ENCODE results near the gene KLRC4.
"Not testable (repeated sequence)": the region's sequence is repeated elsewhere in the genome, so short reads cannot be mapped to it uniquely, and the experiment has no call there.

The KLRC4 gene

DNA sequence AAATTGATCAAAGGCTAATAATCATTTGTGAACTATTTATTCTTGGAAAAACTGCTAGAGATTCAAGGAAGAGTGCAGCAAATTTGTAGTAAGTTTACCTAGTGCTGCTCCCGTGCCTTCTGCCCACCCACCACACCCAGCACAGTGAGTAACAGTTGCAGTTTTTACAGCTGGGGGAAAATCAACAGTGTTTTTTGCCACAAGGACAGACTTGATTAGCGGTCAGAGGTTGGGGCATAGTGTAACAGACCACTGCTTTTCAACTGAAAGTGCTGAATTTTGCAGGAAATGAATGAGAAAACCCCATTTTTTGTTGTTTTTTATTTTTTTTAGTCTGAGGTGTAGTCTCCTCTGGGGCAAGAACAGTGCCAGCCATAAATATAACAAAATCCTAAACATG lies 12.3 kb downstream of the KLRC4 start:
- DNase-seq (ENCODE audit: low read depth in 3 of 3) = no peak

DNA sequence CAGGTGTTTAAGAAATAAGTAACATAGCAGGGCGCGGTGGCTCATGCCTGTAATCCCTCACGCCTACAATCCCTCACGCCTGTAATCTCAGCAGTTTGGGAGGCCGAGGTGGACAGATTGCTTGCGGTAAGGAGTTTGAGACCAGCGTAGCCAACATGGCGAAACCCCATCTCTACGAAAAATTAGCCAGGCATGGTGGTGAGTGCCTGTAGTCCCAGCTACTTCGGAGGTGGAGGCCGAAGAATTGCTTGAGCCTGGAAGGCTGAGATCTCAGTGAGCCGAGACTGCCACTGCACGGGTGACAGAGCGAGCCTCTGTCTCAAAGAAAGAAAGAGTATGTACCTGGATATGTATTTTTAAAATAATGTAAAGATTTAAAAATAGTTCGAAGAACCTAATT lies 13.4 kb downstream of the KLRC4 start:
- DNase-seq (ENCODE audit: low read depth in 3 of 3) = not testable (repeated sequence)

DNA sequence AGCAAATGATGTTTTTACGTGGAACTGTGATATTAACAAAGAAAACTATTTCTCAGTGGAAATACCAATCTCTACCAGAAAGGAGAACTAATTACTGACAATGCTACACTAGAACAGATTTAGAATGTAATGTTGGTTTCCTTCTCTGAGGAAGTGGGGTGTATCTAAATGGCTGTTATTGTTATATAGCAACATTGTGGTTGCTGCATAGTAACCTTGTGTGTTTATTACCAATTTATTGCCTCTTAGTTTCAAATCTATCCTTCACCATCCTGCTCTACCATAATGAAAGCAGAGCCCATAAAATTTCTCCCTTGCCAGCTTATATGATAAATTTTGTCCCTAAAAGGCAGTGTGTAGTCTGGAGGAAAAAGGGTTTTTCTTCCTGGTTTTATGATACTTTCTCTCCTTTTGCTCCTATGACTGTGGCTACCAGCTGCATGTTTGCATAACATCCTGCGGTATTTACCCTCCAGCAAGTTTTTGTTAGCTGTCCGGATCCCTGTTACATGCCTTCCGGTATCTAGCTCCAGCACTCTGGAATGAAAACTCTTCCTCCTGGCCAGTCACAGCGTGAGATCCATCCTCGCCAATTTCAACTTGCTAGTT lies 14.1 kb downstream of the KLRC4 start:
- no peak for DNase-seq (ENCODE audit: low read depth in 3 of 3)

DNA sequence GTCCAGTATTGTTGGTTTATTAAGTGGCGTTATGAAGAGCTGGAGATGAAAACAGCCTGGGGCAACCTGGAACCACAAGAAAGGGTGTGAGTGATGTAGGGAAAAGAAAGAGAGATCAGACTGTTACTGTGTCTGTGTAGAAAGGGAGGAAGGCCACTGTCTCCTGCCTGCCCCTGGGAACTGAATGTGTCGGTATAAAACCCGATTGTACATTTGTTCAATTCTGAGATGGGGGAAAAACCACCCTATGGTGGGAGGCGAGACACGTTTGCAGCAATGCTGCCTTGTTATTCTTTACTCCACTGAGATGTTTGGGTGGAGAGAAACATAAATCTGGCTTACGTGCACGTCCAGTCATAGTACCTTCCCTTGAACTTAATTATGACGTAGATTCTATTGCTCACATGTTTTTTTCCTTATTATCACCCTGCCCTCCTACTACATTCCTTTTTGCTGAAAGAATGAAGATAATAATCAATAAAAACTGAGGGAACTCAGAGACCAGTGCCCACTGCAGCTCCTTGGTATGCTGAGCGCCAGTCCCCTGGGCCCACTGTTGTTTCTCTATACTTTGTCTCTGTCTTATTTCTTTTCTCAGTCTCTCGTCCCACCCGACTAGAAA lies 14.9 kb downstream of the KLRC4 start:
- not testable (repeated sequence) for DNase-seq (ENCODE audit: low read depth in 3 of 3)

DNA sequence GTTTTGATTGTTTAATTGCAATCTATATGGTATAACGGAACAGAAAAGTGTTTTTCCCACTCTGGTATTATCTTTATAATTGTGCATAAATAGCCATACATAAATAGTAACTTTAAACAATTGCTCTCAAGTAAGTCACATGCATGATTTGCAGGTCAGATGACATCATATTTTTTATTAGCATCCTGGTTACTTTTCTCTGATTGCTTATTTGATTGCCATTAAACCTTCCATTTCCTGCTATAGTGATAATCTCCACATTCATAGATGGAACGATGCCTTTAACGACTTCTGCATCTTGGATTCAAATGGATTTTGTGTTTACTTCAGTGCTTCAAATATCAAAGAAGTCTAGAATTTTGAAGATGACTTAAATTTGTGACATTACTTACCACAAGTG lies 16.3 kb downstream of the KLRC4 start:
- DNase-seq (ENCODE audit: low read depth in 3 of 3) = no peak

DNA sequence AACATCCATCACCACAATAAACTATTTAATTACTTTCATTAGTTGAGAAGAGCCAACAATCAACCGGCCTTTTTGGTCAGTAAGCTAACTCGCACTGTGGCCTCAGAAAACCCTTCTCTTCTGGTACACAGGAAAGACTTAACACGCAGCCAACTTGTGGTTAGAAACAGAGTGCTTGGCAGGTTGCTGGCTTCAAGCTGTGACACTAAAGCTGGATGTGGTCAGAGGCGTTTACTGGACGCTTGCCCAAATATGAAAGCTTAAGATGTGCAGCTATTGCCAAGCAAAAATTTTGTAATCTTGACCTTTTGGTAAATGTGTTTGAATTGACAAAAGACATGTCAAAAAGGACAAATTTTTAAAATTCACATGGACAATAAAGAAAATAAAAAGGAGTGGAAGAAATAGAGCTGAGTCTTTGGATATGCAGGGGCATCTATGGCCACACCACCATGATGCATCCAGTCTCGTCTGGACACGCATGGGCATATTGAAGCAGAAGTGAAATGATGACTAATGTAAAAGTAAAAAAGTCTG lies 17.1 kb downstream of the KLRC4 start:
- DNase-seq (ENCODE audit: low read depth in 3 of 3) = no peak

DNA sequence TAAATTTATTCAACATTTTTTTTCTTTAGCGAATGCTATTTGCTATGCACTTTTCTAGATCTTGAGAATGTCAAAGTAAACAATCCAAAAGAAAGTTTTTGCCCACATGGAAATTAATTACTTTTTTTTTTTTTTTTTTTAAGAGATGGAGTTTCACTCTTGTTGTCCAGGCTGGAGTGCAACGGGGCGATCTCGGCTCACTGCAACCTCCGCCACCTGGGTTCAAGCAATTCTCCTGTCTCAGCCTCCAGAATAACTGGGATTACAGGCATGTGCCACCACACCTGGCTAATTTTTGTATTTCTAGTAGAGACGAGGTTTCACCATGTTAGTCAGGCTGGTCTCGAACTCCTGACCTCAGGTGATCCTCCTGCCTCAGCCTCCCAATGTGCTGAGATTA lies 18.6 kb downstream of the KLRC4 start:
- DNase-seq (ENCODE audit: low read depth in 3 of 3) = not testable (repeated sequence)

DNA sequence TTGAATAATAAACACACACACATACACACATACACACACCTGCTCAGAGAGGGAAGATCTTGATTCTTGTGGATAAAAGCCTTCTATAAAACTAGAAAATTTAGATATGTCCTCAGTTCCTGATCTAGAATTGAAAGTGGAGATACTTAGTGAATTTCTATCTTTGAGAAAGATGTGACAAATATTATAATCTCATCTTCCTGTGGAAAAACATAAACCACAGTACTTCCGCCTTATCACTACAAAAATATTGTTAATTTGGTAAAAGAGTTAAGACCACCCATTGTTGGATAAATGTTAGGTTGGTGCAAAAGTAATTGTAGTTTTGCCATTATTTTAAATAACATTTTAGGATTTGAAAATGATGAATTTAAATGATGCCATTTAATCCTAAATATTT lies 19.7 kb downstream of the KLRC4 start, which contains the start of gene KLRK1:
Gene KLRK1 (minus strand): TSS at position 138 of the 400 bp plus-strand sequence. CDS start 1,231 bp downstream, outside the sequence.
- no peak for DNase-seq (ENCODE audit: low read depth in 3 of 3)

DNA sequence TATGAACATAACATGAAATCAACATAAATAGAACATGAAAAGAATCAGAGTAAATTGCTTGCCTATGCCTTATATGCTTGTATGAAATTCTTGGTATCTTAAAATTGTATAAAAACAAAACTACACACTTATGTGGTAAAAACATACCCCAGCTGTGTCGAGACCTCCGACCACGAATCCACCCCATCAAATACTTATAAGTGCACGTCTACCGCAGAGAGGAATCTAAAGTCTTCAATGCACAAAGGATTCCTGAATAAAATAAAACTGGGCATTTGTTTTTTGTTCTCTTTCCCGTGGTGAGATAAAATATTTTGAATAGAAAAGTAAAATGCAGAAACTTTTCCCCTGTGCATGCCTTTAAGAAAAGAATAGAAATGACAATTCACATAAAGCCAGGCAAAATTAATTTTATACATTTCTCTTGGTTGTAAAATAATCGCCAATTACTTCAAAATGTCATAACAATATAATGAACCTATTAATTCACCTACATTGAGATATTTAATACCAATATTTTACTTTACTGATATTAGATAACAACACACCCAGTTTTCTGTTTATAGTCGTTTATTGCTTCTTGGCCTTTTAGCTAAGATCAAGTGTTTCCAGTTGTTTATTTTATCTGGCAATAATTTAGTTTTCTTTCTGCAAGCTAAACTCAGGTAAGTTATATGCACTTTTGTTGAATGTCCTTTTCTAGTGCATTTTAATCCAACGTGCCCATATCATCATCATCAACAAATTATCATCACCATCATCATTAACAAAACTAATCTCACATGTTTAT lies 20.7 kb downstream of the KLRC4 start:
- no peak for DNase-seq (ENCODE audit: low read depth in 3 of 3)

DNA sequence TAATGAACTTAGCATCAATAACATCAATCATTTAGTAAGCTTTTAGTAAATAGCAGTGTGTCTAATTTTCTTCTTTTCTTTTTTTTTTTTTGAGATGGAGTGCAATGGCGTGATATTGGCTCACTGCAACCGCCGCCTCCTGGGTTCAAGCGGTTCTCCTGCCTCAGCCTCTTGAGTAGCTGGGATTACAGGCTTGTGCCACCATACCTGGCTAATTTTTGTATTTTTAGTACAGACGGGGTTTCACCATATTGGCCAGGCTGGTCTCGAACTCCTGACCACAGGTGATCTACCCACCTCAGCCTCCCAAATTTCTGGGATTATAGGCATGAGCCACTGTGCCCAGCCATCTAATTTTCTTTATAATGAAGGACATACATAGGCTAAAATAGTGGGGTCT lies 22.1 kb downstream of the KLRC4 start:
- DNase-seq (ENCODE audit: low read depth in 3 of 3) = not testable (repeated sequence)

DNA sequence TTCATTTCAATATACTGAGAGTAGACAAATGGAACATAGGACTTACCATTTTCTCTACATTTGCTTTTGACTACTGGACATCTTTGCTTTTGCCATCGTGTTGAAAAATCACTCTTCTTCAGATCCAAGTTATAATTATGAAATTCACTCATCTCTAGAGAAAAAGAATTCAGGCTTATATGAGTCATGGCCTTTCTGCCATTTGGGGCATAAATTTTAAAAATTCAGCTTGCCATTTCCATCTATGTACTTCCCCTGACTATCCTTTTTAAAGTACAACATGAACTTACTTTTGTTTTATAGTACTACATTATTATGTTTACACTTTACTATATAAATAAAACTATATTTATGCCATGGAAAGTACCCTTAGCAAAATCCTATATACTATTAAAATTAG lies 22.7 kb downstream of the KLRC4 start:
- DNase-seq (ENCODE audit: low read depth in 3 of 3) = no peak

DNA sequence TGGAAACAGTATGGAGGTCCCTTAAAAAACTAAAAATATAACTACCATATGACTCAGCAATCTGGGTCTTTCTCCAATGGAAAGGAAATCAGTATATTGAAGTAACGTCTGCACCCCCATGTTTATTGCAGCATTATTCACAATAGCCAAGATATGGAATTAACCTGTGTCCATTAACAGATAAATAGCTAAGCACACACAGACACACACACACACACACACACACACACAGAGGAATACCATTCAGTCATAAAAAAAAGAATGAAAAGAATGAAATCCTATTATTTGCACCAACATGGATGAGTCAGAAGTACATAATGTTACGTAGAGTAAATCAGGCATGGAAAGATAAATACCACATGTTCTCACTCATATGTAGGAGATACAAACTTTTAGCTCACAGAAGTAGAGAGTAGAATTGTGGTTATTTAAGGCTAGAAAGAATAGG lies 24.4 kb downstream of the KLRC4 start:
- DNase-seq (ENCODE audit: low read depth in 3 of 3) = no peak

DNA sequence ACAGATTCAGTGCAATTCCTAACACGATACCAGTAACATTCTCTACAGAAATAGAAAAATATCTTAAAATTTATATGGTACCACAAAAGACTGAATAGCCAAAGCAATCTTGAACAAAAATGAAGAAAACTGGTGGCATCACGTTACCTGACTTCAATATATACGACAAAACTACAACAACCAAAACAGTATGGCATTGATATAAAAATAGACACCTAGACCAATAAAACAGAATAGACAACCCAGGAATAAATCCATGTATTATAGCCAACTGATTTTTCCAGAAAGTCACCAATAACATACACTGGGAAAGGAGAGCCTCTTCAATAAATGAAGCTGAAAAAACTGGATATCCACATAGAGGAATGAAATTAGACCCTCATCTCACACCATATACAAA lies 25.4 kb downstream of the KLRC4 start:
- DNase-seq (ENCODE audit: low read depth in 3 of 3) = no peak

DNA sequence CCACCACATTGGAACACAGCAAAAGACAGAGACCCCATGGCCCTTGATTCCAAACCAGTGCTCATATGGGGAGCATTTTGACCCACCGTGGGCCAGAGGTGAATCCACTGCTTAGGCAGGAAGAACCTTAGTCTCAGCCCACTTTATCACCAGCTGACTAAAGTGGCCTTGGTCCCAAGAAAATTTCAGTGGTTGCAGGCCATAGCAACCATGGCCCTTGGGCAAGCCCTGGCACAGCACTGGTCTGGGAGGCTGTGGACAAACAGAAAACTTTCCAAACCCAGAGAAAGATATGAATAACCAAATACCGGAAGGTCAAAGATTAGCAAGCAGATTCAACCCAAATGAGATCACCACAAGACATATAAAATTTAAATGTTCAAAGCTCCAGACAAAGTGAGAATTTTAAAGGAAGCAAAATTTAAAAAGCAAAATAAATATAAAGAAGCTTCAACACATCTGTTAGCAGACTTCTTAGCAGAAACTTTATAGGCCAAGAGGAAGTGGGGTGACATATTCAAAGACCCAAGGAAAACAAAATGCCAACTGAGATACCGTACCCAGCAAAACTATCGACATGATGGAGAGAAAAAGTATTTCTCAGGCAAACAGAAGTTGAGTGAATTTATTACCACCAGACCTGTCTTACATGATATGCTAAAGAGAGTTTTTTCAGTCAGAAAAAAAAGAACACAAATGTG lies 27.5 kb downstream of the KLRC4 start:
- no peak for DNase-seq (ENCODE audit: low read depth in 3 of 3)

DNA sequence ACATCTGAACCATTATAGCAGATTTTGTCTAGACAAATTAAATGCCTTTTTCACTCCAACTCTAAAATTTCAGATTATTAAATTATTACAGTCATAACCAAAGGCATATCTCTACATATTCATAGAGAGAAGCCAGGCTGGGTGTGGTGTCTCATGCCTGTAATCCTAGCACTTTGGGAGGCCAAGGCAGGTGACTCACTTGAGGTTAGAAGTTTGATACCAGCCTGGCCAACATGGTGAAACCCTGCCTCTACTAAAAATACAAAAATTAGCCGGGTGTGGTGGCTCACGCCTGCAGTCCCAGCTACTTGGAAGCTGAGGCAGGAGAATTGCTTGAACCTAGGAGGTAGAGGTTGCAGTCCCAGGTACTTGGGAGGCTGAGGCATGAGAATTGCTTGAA lies 30.8 kb downstream of the KLRC4 start:
- not testable (repeated sequence) for DNase-seq (ENCODE audit: low read depth in 3 of 3)

DNA sequence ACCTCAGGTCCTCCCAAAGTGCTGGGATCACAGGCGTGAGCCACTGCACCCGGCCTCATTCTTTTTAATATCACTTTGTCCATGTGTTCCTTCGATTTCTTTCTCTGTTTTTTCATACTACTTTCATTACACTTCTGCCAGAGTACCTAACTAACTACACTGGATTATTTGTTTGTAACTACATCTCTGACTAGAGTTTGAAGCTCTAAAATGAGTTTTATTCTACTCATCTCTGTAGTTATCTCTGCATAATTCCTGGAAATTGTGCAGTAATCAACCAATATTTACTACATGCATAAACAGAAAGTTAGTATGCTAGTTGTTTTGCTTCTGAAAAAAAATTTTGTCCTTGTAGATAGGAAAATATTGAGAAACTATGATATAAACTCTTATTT lies 34.9 kb downstream of the KLRC4 start:
- DNase-seq (ENCODE audit: low read depth in 3 of 3) = no peak

DNA sequence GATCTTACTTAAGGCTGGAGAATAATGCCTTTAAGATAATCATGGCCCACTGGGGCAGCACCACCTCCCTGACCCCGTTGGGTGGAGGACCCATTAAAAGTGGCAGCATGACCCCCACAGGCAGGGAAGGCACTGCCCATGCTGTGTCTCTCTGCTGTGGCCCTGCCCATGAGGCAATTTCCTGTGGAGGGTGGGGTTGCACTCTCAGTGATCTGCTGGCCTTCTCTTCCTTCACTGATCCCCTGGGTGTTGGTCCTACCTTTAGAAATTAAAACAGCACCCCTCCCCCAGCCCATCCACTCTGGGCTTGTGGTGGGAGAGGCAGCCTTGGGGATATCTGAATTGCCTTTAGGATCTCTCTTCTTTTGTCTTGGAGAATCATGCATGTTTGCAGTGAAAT lies 37.0 kb downstream of the KLRC4 start:
- no peak for DNase-seq (ENCODE audit: low read depth in 3 of 3)

DNA sequence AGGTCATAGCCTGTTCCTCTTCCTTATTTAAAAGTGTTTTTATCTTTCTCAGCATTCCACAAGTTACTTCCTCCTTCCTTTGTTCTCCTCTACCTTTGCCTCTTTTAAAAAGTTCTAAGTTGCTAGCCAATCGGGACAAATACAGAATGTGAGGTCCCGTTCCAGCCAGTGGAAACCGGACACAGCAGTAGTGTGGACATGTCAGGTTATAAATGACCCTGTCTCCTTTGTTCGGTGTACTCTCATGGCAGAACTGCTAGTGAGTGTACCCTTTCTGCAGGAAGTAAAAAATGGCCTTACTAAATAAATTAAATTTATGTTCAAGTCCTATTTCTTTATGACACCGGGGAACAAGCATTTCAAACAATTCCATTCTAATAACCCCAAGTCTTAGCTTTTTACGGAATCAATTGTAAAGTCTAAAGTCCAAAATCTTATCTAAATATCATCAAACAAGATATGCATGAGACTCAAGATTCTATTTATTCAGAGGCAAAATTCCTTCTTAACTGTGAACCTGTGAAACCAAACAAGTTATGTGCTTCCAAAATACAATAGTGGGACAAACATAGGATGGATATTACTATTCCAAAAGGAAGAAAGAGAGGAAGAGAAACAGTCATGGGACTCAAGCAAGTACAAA lies 37.5 kb downstream of the KLRC4 start:
- not testable (repeated sequence) for DNase-seq (ENCODE audit: low read depth in 3 of 3)

DNA sequence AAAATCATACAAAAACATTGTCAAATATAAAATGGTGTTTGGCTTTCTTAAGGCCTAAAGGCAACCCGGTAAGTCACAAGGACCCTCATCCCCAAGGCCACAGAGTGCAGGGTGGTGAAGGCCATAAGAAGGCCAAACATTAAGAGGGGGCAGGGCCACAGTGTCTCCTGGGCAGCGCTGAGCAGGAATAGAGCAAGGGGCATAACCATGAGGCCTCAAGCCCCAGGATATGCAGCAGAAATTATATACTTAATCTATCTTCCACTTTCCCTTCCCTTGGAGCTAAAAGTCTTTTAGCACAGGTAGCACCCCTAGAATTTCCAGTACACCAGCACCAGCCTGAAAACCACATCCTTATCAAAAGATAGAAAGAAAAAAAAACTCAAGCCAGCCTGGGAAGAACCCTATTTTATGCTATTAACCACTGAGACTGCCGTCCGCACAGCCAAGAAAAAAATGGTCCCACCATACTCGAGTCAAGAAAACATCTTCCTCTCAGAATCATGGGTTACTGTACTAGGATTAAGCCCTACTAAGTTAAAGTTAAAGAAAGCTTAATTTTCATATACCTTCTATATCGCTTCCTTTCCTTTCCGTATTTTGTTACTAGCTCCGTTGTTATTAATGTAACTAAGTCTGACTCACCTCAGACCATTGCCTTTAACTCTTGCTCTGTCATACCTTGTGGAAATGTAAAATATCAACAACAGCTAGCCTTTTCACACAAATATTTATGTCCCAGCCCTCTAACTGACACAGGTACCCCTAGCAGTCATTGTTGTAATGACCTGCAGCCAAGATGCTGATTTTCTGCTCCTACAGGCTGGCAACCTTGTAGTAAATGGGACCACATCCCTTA lies 39.8 kb downstream of the KLRC4 start:
- no peak for DNase-seq (ENCODE audit: low read depth in 3 of 3)
